Upper lobe of left lung (tissue), 6 donors: ENCODE results near the gene CLIP4. TPM values are rescaled to one million over a fixed set of nuclear protein-coding genes. Genes with fewer than 3 reads are reported as not detected.

Experiments
- ATAC-seq, 2 donors: fragments of 200-7000 bp; cut with Tn5 transposase; one replicate each; pipeline ENCODE4 v1.9.1; 2022; ENCODE audit warnings: mild to moderate bottlenecking in 2 of 2, moderate library complexity in 2 of 2; ENCODE audit not compliant: low FRiP score in 2 of 2
- DNase-seq, 2 donors: peaks; one replicate each; pipeline ENCODE4 v3.0.0-alpha.2; 2019 to 2020
- H3K27ac ChIP-seq, 4 donors: fragments of 200-600 bp; sonication (generic); one replicate each; pipeline ENCODE4 v1.5.1; 2016 to 2019
- H3K27me3 ChIP-seq, 4 donors: fragments of 200-600 bp; sonication (generic); one replicate each; pipeline ENCODE4 v1.5.1; 2017 to 2019
- H3K36me3 ChIP-seq, 4 donors: fragments of 200-600 bp; sonication (generic); one replicate each; pipeline ENCODE4 v1.5.1; 2016 to 2019
- H3K4me1 ChIP-seq, 4 donors: fragments of 200-600 bp; sonication (generic); one replicate each; pipeline ENCODE4 v1.5.1; 2018 to 2019
- H3K4me3 ChIP-seq, 4 donors: fragments of 200-600 bp; sonication (generic); one replicate each; pipeline ENCODE4 v1.5.1; 2017 to 2019; ENCODE audit warnings: mild to moderate bottlenecking in 2 of 4, moderate library complexity in 1 of 4
- H3K9me3 ChIP-seq, 4 donors: fragments of 200-600 bp; sonication (generic); one replicate each; pipeline ENCODE4 v1.5.1; 2018 to 2019
- EP300 ChIP-seq, 4 donors: sonication (generic); formaldehyde crosslinking; IDR thresholded peaks; one replicate each; pipeline ENCODE4 v1.5.1; 2017; ENCODE audit warnings: antibody characterized with exemption in 4 of 4, control low read depth in 2 of 4
- POLR2A ChIP-seq, 4 donors: fragments of 450-650 bp; IDR thresholded peaks; one replicate each; pipeline ENCODE4 v1.5.1; 2016 to 2017; ENCODE audit warnings: antibody characterized with exemption in 4 of 4, mild to moderate bottlenecking in 2 of 4
- POLR2AphosphoS5 ChIP-seq, 2 donors: sonication (generic); formaldehyde crosslinking; IDR thresholded peaks; one replicate each; pipeline ENCODE4 v1.5.1; 2017; ENCODE audit warnings: antibody characterized with exemption in 2 of 2
- WGBS, 2 donors: methylation state at CpG; one replicate each; pipeline ENCODE4 v1.1.5; 2017 to 2018; 5-methylcytosine and 5-hydroxymethylcytosine counted together
- total RNA-seq, 6 donors: library from RNA; depleted of rRNA in 4 of 6; stranded (reverse); fragments of >200 nt in 4 of 6; gene quantifications; one replicate each; pipeline versions ENCODE4 v1.1.0 to v1.2.1, GENCODE V29; 2016 to 2021
- TF ChIP-seq, protein P1 (sequence below), 6 experiments: fragments of 450-650 bp in 4 of 6; fragments of 200-600 bp in 2 of 6; sonication (generic) in 2 of 6; IDR thresholded peaks; one replicate each; pipeline ENCODE4 v1.5.1; 2016 to 2019; ENCODE audit warnings: antibody characterized with exemption in 6 of 6
- donor health status: DM: no; HTN: no; CAD: no; lungs with moderate emphysema.
- donor health status: DM: no; HTN: yes; CAD: no; lungs with severe emphysema.

Gene CLIP4
- total RNA-seq, 6 donors from 2014 or later: 46.0 to 104 (median 69.5) TPM

DNA sequence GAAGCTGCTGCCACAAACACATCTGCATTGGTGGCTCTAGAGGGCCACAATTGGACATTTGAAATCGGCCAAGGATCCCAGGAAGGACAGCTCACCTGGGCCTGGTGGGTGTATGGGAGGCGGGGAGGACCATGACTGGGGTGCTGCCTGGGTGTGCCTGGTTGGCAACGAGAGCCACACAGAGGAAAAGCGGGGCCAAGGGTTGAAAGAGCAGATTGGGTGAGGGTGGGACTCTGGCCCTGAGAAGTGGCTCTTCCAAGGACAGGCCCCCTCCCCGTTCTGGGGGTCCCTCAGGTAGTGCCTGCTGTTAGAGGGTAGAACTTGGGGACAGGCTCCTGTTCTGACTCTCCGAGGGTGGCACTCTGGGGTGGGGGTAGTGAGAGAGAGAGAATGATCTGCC is 102.9 kb downstream of the CLIP4 start:
- peak in 1 of 2 donors; percentile 12 for DNase-seq

DNA sequence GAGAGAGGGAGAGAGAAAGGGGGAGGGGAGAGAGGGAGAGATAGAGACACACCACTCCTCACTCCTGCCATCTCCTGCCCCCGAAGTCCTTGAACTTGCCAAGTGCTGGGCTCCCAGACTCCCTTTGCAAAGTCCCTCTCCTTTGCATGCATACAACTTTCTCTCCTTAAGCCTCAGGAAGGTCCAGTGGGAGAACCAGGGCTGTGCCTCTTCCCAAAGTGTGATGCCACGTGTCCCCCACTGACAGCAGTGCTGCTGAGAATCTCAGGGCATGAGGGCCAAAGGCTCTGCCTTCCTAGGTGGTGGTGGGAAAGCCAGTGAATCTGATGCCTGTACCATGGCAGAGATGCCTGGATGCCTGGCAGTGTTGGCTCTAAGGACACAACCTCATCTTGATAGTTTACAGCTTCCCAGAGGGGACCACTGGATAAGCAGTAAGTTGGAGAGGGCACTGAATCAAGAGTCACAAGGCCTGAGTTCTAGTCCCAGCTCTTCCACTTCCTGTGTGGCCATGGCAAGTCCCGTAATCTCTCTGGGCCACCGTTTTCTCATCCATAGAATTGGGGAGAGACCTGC is 103.4 kb downstream of the CLIP4 start:
- Histone ChIP-seq H3K27ac (no peak overlapping the region), H3K4me1 (no peaks in the 10 kb centered on the region), H3K36me3 (no peaks in the 10 kb centered on the region), H3K27me3 (no peaks in the 10 kb centered on the region), H3K4me3 (no peak overlapping the region), H3K9me3 (no peaks in the 10 kb centered on the region)
- WGBS, 2 donors: 67 to 89% methylated on average over 4 of the region's 4 CpGs
- ATAC-seq: no peak
- TF ChIP-seq, protein P1, sequence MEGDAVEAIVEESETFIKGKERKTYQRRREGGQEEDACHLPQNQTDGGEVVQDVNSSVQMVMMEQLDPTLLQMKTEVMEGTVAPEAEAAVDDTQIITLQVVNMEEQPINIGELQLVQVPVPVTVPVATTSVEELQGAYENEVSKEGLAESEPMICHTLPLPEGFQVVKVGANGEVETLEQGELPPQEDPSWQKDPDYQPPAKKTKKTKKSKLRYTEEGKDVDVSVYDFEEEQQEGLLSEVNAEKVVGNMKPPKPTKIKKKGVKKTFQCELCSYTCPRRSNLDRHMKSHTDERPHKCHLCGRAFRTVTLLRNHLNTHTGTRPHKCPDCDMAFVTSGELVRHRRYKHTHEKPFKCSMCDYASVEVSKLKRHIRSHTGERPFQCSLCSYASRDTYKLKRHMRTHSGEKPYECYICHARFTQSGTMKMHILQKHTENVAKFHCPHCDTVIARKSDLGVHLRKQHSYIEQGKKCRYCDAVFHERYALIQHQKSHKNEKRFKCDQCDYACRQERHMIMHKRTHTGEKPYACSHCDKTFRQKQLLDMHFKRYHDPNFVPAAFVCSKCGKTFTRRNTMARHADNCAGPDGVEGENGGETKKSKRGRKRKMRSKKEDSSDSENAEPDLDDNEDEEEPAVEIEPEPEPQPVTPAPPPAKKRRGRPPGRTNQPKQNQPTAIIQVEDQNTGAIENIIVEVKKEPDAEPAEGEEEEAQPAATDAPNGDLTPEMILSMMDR (IDR thresholded peaks at IDR 0.05): no peak
- TF ChIP-seq POLR2AphosphoS5 (IDR thresholded peaks at IDR 0.05) (no peak), POLR2A (IDR thresholded peaks at IDR 0.05) (no peak), EP300 (IDR thresholded peaks at IDR 0.05) (no peak)
- peak in 1 of 2 donors; percentile 8 for DNase-seq

More for the DNA sequence above, 102.9 kb downstream of the CLIP4 start:
- Histone ChIP-seq H3K9me3 (no peaks in the 10 kb centered on the region), H3K4me3 (no peak overlapping the region), H3K36me3 (no peaks in the 10 kb centered on the region), H3K27ac (no peak overlapping the region), H3K4me1 (no peaks in the 10 kb centered on the region), H3K27me3 (no peaks in the 10 kb centered on the region)
- no peak for TF ChIP-seq POLR2A (IDR thresholded peaks at IDR 0.05)
- TF ChIP-seq EP300 (IDR thresholded peaks at IDR 0.05): no peak
- no peak for TF ChIP-seq POLR2AphosphoS5 (IDR thresholded peaks at IDR 0.05)
- TF ChIP-seq, protein P1 (IDR thresholded peaks at IDR 0.05): no peak
- ATAC-seq: no peak
- WGBS, 2 donors: 80 to 82% methylated on average over 6 of the region's 6 CpGs

DNA sequence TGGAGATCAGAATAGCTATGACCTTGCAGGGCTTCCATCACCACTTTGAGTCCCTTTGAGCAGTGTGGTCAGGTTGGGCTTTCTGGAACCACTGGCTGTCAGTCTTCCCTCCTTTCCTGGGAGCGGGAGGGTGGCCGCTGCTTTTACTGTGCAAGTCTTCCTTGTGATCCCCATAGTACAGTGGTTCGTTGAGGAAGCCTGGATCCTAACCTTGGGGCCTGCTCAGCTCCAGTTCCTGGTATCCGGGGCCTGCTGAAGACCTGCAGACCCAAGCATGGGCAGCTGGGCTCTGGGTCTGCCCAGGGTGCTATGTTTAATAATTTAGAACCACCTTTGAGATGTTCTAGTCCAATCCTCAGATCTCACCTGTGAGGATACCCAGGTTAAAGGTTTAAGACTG is 104.2 kb downstream of the CLIP4 start:
- TF ChIP-seq, protein P1 (IDR thresholded peaks at IDR 0.05): no peak
- TF ChIP-seq POLR2A (IDR thresholded peaks at IDR 0.05): no peak
- TF ChIP-seq EP300 (IDR thresholded peaks at IDR 0.05): no peak
- no peak for TF ChIP-seq POLR2AphosphoS5 (IDR thresholded peaks at IDR 0.05)
- Histone ChIP-seq H3K4me1 (no peaks in the 10 kb centered on the region), H3K27ac (no peak overlapping the region), H3K9me3 (no peaks in the 10 kb centered on the region), H3K27me3 (no peaks in the 10 kb centered on the region), H3K36me3 (no peaks in the 10 kb centered on the region), H3K4me3 (no peak overlapping the region)
- ATAC-seq (no peak), DNase-seq (peak in 1 of 2 donors; percentile 1)
- WGBS, 2 donors: 89 to 92% methylated on average over 4 of the region's 4 CpGs

DNA sequence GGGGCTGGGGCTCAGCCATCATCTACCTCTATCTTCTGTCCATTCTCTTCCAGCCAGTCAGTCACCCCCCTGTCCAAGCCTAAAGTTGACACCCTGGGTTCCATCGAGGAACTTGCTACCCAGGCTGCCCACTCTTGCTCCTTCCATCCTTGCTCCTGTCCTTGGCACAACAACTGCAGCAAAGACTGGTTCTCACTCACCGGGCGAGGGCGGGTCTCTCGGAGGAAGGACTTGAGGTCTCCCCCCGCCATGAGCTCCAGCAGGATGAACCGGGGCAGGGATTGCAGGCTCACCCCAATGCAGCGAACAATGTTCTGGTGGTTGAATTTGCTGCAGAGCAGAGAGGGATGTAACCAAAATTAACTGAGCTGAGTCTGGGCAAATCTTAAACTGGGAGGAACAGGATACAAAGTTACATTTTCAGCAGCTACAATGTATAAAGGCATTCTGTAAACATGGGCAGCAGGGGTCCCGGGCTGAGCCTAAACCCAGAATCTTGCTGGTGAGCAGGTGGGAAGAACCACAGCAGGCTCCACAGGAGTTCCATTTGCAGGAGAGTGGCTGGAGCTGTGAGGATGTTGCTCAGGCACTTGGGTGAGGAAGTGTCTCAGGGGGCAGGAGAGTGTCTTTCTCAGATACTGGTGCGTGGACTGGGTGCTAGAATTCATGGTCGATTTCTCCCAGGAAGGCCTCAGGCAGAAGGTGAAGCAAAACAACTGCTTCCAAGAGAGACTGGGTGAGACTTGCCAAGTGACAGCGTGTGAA is 105.5 kb downstream of the CLIP4 start:
- no peak for ATAC-seq
- DNase-seq: peak in 1 of 2 donors; percentile 13
- Histone ChIP-seq H3K4me1 (no peaks in the 10 kb centered on the region), H3K4me3 (no peak overlapping the region), H3K27me3 (no peaks in the 10 kb centered on the region), H3K9me3 (no peaks in the 10 kb centered on the region), H3K36me3 (no peaks in the 10 kb centered on the region), H3K27ac (no peak overlapping the region)
- TF ChIP-seq, protein P1 (IDR thresholded peaks at IDR 0.05): no peak
- no peak for TF ChIP-seq POLR2AphosphoS5 (IDR thresholded peaks at IDR 0.05)
- TF ChIP-seq EP300 (IDR thresholded peaks at IDR 0.05): no peak
- no peak for TF ChIP-seq POLR2A (IDR thresholded peaks at IDR 0.05)
- 80 to 83% methylated on average over 12 of the region's 12 CpGs for WGBS, 2 donors
